Ramos (cell line): ENCODE results near the gene ARHGAP35.
"Not testable (repeated sequence)": the region's sequence is repeated elsewhere in the genome, so short reads cannot be mapped to it uniquely, and the experiment has no call there.

Experiments used
- in situ Hi-C: fragments of 300-500 bp; cut with MboI; formaldehyde crosslinking; loops from one replicate; pipeline ENCODE4 v1.14.3; 2022; ENCODE audit warnings: low sequenced_read_pairs; ENCODE audit not compliant: unreplicated experiment

The ARHGAP35 gene

DNA sequence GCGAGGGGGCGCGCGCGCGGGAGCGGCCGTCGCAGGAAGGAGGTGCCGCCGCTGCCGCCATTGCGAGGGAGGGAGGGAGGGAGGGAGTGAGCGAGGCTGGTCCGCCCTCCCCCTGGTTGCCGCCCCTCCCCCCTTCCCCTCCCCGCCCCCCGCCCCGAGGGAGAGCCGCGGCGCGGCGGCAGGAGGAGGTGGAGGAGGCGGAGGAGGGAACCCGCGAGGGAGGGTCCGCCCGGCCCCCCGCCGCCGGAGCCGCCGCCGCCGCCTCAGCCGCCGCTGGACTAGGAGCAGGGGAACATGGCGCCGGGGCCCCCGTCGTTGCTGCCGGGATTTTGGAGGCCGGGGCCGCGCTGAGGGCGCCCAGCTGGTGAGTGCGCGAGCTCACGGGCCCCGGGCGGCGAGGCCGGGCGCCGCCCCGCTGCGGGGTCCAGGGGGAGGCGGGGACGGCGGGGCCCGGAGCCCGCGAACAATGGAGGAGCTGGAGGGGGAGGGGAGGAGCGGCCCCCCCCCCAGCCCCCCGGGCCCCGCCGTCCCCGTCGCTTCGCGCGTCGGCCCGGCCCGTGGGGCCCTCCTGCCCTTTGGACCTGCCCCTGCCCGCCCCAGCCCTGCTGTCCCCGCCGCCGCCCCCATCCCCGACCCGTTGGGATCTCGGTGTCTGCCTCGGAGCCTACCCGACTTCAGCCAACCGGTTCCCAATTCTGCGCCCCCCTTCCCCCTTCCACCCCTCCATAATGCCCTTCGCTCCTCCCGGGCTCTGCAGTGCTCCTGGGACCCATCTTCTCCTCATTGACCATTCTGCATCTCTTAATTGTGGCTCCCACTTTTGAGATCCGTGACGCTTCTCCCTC is at the start of gene ARHGAP35:
TSS of gene ARHGAP35 (plus strand) at position 152 of the 845 bp plus-strand sequence. CDS start 57,679 bp downstream, outside the sequence.
- in situ Hi-C loops = no loop called here

DNA sequence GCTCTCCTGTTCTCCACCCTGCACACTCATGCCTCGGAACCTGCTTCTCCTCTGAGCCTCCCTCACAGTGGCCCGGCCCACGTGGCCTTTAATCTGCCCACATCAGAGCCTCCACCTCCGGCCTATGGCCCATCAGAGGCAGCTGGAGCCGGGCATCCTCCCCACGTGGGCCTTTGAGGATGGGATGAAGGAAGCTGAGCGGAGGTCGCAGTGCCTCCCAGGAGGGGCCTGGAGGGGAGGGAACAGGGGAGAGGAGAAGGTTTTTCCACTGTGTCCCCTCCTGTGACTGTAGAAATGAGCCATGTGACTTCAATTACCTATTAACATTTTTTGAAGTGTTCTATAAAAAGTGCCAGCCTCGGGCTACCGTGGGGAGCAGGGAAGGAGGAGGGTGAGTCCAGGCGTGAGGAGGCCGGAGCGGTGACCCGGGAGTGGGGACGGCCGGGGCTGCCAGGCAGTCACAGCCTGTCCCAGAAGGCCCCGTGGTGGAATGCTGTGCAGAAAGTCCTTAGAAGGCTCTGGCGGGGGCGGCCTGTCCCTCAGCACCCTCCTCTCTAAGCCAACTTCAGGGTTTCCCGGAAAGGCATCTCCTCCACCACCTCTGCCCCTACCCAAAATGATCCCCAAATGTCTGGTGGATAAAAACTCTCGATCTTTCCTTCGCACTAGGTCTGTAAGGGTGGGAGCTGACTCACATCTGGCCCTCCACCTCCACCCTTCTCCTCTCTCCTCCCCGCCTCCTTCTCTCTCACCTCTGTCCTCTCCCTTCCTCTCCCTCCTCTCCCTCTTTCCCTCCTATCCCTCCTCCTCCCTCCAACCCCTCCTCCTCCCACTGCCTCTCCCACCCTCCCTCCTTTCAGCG is 47.6 kb upstream of the ARHGAP35 start:
- in situ Hi-C loops = no loop called here

DNA sequence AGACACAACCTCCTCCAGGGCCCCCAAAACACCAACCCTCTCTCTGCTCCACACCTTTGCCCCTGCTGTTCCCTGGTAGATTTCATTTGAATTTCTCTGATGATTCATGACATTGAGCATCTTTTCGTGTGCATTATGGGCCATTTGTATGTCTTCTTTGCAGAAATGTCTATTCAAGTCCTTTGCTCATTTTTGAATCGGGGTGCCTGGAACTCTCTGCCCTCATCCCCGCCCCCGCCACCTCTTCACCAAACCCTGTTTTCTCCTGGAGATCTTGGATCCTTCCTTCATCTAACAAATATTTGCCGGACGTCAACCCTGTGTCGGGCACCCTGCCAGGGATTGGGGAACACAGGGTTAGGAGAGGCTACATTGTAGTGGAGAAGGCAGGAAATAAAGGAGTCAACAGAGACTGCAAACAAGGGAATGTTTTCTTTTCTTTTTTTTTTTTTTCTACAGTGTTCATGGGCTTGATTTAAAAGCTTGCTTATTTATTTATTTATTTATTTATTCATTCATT is 46.9 kb upstream of the ARHGAP35 start:
- in situ Hi-C loops = no loop called here

DNA sequence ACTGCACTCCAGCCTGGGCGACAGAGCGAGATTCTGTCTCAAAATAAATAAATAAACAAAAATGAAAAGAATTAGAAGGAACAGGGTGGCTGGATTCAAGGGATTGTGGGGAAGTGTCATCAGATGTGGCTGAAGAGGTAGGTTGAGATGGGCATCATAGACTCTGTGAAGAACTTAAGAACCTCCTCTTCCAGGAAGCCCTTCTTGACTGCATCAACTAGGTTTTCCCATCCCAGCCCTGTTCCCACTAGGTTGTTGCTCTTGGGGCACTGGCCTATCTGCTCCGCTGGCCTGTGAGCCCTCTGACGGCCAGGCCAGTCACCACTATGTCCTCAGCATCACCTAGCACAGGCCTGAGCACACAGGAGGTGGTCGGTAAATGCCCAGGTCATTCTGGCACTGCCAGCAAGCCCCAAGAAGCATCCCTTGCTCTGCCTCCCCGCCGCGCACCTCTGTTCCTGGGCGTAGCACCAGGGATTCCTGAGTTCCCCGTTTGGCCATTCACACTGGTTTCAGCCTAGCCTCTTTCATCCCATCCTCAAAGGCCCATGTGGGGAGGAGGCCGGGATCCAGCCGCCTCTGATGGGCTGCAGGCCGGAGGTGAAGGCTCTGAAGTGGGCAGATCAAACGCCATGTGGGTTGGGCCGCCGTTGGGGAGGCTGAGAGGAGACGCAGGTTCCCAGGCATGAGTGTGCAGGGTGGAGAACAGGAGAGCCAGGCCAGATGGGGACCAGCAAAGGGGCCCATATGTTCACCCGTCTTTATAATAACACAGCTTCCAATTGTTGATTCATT is 44.8 kb upstream of the ARHGAP35 start:
- in situ Hi-C loops = no loop called here

DNA sequence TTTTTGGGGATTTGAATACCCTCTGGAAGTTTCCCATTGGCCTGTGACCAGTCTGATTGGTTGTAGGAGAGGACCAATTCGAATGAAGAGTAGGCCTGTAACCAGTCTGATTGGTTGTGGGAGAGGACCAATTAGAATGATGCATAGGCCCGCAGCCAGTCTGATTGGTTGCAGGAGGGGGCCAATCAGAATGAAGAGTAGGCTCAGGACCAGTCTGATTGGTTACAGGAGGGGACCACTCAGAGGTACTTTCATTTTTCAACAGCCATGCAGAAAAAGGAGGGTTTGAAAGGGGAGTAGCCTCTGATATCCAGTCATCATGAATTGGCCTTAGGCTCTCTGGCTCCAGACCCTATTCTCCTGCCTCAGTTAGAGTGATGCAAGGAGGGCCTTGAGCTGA is 42.0 kb upstream of the ARHGAP35 start:
- in situ Hi-C loops = no loop called here

DNA sequence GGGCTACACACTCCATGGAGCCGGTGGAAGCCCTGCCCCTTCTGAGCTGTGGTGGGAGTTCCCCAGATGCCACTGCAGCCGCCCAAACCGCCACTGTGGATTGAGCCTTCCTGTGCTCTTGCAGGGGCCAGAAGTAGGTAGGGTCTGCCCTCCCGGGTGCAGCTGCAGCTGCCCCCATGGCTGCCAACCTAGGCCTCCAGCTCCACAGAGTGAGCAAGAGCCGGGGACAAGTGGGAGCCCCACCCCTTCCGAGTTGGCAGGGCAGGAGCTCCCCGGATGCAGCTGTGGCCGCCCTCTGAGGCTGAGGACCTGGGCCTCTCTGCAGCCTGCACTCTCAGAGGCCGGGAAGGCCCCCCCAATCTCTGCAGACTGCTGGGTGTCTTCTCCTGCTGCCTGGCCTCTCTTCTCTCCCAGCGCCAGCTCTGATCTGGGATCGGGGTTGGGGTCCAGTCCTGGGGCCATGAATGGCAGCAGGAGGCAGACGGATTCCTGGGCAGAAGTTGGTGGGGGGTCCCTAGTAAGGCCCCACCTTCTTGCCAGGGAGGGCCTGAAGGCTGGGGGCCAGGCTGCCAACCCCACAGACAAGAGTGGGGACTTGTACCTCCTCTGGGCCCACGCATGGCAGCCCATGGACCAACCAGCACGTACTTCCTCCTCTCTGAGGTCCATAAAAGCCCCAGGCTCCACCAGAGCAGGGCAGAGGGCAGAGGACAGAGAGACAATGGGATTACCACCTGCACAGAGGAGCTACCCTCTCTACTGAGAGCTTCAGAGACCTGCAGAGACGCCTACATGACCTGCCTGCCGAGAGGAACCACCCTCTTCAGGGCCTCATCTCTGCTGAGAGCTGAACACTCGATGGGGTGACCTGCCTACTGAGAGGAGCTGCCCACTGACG is 39.0 kb upstream of the ARHGAP35 start:
- in situ Hi-C loops = no loop called here

DNA sequence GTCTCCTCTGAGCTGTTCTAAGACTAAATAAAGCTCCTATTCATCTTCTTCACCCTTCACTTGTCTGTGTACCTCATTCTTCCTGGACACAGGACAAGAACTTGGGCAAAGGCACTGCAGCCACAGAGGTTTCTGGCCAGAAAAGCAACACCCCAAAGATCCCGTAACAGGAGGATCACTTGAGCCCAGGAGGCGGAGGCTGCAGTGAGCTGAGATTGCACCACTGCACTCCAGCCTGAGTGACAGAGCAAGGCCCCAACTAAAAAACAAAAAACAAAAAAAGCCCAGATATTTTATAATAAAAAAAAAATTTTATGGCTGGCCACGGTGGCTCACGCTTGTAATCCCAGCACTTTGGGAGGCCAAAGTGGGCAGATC is 38.4 kb upstream of the ARHGAP35 start:
- in situ Hi-C loops = not testable (repeated sequence)

DNA sequence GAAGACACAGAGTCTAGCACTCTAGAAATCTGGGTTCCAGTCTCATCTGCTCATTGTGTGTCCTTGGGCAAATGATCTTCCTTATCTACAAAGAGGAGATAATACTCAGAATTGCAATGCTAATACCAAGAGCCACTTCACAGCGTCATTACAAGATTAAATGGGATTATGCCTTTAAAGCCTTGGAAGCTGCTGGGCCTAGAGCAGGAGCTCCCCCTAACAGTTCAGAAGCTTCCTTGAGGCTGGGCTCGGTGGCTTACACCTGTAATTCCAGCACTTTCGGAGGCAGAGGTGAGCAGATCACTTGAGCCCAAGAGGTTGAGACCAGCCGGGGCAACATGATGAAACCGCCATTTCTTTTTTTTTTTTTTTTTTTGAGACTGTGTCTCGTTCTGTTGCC is 37.7 kb upstream of the ARHGAP35 start:
- in situ Hi-C loops = no loop called here

DNA sequence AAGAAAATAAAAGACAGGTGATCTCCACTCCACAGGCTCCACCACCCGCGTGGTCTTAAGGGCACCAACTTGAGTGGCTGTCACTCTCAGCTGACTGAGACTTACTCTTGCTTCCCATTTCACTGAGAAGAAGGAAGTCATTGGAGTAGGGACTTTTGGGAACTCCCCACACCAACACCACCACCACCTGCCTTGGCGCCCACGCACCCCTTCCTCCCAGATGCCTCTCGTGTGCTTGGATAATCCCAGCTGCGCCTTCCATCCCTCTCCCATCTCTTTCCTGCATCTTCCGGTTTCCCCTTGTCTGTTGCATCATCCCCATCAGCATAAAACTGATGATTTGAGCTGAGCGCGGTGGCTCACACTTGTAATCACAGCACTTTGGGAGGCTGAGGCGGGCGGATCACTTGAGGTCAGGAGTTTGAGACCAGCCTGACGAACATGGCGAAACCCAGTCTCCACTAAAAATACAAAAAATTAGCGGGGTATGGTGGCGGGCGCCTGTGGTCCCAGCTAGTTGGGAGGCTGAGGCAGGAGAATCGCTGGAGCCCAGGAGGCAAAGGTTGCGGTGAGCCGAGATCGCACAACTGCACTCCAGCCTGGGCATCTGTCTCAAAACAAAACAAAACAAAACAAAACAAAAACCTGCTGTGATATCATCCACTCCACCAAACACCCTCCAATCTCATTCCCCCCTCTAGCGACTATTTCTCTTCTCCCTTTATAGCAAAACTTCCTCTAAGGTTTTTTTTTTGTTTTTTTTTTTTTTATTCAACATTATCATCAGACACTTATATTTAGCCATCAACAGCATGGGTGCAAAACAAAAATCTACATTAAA is 35.7 kb upstream of the ARHGAP35 start:
- in situ Hi-C loops = no loop called here

DNA sequence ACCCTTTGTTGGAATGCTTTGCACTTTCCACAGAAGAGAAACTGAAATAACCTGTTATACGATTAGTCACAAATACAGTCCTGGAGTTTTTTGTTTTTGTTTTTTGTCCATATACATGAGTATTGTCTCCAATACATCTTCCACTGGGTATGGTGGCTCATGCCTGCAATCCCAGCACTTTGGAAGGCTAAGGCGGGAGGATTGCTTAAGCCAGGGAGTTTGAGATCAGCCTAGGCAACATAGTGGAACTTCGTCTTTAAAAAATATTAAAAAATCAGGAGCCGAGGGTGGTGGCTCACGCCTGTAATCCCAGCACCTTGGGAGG is 35.1 kb upstream of the ARHGAP35 start:
- in situ Hi-C loops = no loop called here

DNA sequence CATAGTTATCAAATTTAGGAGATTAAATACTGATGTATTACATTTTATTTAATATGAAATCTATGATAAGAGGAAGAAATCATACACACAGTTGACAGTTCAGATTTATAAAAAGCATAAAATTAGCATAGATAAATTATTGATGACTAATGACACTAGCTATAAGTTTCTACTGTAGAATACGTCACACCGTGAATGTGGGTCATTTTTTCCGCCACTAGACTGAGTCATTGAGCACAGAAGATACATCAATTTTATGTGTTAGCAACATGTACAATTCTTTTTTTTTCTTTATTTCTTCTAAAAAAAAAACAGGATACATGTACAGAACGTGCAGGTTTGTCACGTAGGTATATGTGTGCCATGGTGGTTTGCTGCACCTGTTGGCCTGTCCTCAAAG is 32.3 kb upstream of the ARHGAP35 start:
- in situ Hi-C loops = no loop called here

DNA sequence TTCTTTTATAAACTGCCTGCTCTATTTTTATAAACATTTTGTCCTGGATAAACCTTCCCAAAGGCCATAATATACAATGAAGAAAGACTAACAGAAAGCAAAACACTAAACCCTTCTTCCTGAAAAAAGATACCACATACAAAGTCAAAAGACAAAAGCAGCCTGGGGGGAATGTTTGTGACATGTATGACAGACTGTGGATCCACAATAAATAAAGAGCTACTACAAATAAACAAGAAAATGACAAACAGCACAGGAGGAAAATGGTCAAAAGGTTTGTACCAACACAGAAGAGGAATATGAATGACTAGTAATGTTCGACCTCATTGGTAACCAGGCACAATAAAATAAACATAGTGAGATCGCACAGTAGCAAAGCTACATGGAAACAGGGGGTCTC is 29.9 kb upstream of the ARHGAP35 start:
- in situ Hi-C loops = loop anchor here (10.0 kb wide), 1 partner anchor 206 kb away; the partner anchor contains the start of gene PTGIR

DNA sequence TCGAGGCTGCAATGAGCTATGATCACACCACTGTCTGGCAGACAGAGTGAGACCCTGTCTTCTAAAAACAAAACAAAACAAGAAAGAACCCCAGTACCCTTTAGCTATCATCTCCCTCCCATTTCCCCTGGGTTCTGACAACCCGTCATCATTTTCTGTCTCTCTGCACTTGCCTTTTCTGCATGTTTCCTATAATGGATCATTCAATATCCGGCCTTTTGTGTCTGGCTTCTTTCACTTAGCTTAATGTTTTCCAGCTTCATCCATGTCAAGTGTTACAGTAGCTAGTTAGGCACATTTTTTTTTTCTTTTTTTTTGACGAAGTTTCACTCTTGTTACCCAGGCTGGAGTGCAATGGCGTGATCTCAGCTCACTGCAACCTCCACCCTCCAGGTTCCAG is 26.7 kb upstream of the ARHGAP35 start:
- in situ Hi-C loops = loop anchor here (10.0 kb wide), 1 partner anchor 209 kb away; the partner anchor contains the start of gene PTGIR

DNA sequence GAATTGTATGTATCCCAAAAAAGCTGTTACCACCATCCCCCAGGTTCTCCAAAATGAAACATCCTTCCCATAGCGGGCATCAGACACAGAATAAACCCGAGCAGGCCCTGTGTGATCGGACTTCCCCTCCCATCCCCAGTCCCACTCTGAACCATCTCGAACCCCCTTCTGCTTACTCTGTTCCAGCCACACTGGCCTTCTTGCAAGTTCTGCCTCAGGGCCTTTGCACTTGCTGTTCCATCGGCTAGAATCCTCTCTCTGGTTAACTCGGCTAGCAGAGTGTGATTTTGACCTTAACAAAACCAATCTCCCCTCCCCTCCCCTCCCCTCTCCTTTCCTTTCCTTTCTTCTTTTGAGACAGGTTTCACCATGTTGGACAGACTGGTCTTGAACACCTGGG is 25.8 kb upstream of the ARHGAP35 start:
- in situ Hi-C loops = loop anchor here (10.0 kb wide), 1 partner anchor 210 kb away; the partner anchor contains the start of gene PTGIR

DNA sequence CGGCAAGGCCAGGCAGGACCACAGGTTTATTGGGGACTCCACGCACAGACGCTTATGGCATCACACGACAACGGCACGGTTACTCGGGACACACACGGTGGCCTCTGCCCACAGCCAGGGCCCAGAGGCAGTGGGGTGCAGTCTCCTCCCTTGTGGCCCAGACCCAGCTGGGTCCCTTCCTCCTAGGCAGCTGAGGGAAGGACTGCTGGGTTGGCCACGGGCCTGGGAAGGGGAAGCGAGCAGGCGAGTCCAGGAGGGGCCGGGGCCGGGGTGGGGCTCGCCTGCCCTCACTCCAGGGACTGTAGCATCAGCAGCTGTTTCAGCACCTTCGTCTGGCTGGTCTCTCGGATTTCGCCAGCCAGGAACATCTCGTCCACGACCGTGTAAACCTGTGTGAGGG is 22.6 kb upstream of the ARHGAP35 start:
- in situ Hi-C loops = loop anchor here (10.0 kb wide), 1 partner anchor 213 kb away; the partner anchor contains the start of gene PTGIR

DNA sequence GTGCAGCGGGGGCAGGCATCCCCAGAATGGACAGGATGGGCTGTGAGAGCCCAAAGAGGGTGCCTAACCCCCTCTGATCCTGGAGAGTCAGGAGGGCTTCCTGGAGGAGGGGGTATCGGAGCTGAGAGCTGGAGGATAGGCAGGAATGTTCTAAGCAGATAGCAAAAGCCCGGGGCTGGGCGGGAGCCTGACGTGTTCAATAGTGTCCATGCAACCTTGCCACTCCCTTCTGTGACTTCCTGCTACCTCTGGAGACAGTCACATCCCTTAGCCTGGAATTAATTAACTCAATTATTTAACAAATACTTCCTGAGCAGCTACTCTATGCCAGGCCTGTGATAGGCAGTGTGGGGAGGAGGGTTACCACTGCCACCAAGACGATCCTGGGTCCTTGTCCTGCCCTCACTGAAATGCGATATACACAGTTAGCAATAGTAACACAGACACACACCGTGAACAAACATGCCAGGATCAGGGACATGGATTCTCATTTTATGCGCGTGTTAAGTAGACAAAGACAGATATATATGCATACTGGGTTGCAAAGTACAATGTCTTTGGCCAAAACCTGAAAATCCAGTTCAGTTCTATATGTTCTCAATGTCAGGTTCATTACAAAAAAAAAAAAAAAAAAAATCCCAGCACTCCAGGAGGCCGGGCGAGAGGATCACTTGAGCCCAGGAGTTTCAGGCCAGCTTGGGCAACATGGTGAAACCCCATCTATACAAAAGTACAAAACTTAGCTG is 20.9 kb upstream of the ARHGAP35 start:
- in situ Hi-C loops = loop anchor here (5.0 to 10.0 kb wide), 2 partner anchors 88 to 215 kb away; partner anchors contain the start of gene PTGIR

DNA sequence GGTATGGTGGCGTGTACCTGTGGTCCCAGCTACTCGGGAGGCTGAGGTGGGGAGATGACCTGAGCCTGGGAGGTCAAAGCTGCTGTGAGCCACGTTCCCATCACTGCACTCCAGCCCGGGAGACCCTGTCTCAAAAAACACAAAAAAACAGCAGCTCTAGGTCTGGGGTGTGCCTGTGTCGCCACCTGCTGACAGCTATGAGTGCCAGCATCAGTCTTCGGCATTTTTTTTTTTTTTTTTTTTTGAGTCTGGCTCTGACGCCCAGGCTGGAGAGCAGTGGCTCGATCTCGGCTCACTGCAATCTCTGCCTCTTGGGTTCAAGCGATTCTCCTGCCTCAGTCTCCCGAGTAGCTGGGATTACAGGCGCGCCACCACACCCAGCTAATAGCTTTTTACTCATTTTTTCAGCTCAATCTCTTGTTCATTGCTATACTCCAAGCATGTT is 20.3 kb upstream of the ARHGAP35 start:
- in situ Hi-C loops = loop anchor here (5.0 kb wide), 1 partner anchor 88 kb away; no protein-coding TSS in a partner anchor
